Fibroblast of mammary gland (primary cell): ENCODE measurements around the gene PITX3.

Experiments
- DNase-seq: peaks from one replicate; pipeline ENCODE4 v3.0.0-alpha.2; 2010; ENCODE audit warnings: low read depth
- H3K4me3 ChIP-seq: 2 replicates; pipeline ENCODE4 v1.5.1; 2011; ENCODE audit warnings: low read depth, mild to moderate bottlenecking, low read length, moderate library complexity; ENCODE audit not compliant: control insufficient read depth
- CTCF ChIP-seq: conservative IDR thresholded peaks from 2 replicates; pipeline ENCODE4 v1.5.1; 2011; ENCODE audit warnings: low read depth, low read length, inconsistent platforms; ENCODE audit not compliant: control insufficient read depth, insufficient read depth

Gene PITX3

GRCh38 chr10:102246261-102246660 is 4.9 kb upstream of the PITX3 start:
- no peak for TF ChIP-seq CTCF
- DNase-seq, result no peak
- peak overlapping the region; percentile 100 for H3K4me3 ChIP-seq

- TF ChIP-seq CTCF, result no peak
- H3K4me3 ChIP-seq, result peak overlapping the region; percentile 100
- no peak for DNase-seq
Measured at GRCh38 chr10:102245932-102246251, 4.6 kb upstream of the PITX3 start.

- no peak for TF ChIP-seq CTCF
- peak; percentile 100 for DNase-seq
- peak within 1 kb of the TSS; percentile 100 for H3K4me3 ChIP-seq
Measured at GRCh38 chr10:102245082-102245931, 4.0 kb upstream of the PITX3 start, which contains the start of gene GBF1. Gene GBF1 (plus strand): TSS chr10:102245532. CDS start chr10:102258939, 13,407 bp downstream.

GRCh38 chr10:102243309-102243708 is 2.0 kb upstream of the PITX3 start:
- DNase-seq, result peak; percentile 89
- TF ChIP-seq CTCF, result no peak
- H3K4me3 ChIP-seq, result no peak overlapping the region

GRCh38 chr10:102242118-102242485 is 790 bp upstream of the PITX3 start:
- no peak for DNase-seq
- peak overlapping the region; percentile 70 for H3K4me3 ChIP-seq
- no peak for TF ChIP-seq CTCF

- H3K4me3 ChIP-seq, result peak overlapping the region; percentile 70
- DNase-seq, result no peak
- TF ChIP-seq CTCF, result no peak
Measured at GRCh38 chr10:102241032-102241443, 274 bp downstream of the PITX3 start.
